Activated T-helper 2 cell treated with anti-CD3 and anti-CD28 coated beads, Interferon-gamma antibody, Interleukin-2, Interleukin-4, amounts not matched to agents 10 μg/mL and 5 μg/mL and 100 μg/mL, durations not matched to agents 14 hours and 24 hours and 36 hours (primary cell): ENCODE results near the gene NFIC. TPM values are rescaled to one million over a fixed set of nuclear protein-coding genes. Genes with fewer than 3 reads are reported as not detected.
A peak's percentile ranks its signal among the peaks of the same experiment; 100 is the strongest.

ENCODE experiments used
- DNase-seq: peaks from one replicate; pipeline ENCODE4 v3.0.0; 2021; ENCODE audit warnings: low spot score
- H3K27ac Mint-ChIP-seq: one replicate; pipeline ENCODE4 v1.8.0; 2021; ENCODE audit warnings: mixed read lengths
- H3K27me3 Mint-ChIP-seq: one replicate; pipeline ENCODE4 v1.8.0; 2021; ENCODE audit warnings: low read depth, mixed read lengths
- H3K36me3 Mint-ChIP-seq: one replicate; pipeline ENCODE4 v1.8.0; 2021; ENCODE audit warnings: low read depth, mixed read lengths
- H3K4me1 Mint-ChIP-seq: one replicate; pipeline ENCODE4 v1.8.0; 2021; ENCODE audit warnings: low read depth, mixed read lengths
- H3K4me3 Mint-ChIP-seq: one replicate; pipeline ENCODE4 v1.8.0; 2021; ENCODE audit warnings: low read depth, mild to moderate bottlenecking, moderate library complexity, mixed read lengths
- H3K9me3 Mint-ChIP-seq: one replicate; pipeline ENCODE4 v1.8.0; 2021; ENCODE audit warnings: mixed read lengths
- intact Hi-C: fragments of 100-400 bp; cut with micrococcal nuclease; formaldehyde crosslinking; loops from one replicate; pipeline ENCODE4 v1.15.1; 2023
- total RNA-seq: library from RNA; stranded (reverse); gene quantifications from 2 replicates; pipeline ENCODE4 v1.2.3, GENCODE V29; 2022

NFIC gene
- total RNA-seq, 1 donor from 2014 or later: 17.3 TPM

GRCh38 chr19:3366753-3367627 lies 607 bp downstream of the NFIC start:
- Mint-ChIP-seq H3K27me3 (peaks cover 34% of the 10 kb centered on the region), H3K9me3 (no peaks in the 10 kb centered on the region), H3K4me1 (peaks cover 12% of the 10 kb centered on the region), H3K36me3 (no peaks in the 10 kb centered on the region), H3K27ac (no peak overlapping the region), H3K4me3 (peak overlapping the region; percentile 41)
- intact Hi-C loops: no loop called here
- no peak for DNase-seq

DNA sequence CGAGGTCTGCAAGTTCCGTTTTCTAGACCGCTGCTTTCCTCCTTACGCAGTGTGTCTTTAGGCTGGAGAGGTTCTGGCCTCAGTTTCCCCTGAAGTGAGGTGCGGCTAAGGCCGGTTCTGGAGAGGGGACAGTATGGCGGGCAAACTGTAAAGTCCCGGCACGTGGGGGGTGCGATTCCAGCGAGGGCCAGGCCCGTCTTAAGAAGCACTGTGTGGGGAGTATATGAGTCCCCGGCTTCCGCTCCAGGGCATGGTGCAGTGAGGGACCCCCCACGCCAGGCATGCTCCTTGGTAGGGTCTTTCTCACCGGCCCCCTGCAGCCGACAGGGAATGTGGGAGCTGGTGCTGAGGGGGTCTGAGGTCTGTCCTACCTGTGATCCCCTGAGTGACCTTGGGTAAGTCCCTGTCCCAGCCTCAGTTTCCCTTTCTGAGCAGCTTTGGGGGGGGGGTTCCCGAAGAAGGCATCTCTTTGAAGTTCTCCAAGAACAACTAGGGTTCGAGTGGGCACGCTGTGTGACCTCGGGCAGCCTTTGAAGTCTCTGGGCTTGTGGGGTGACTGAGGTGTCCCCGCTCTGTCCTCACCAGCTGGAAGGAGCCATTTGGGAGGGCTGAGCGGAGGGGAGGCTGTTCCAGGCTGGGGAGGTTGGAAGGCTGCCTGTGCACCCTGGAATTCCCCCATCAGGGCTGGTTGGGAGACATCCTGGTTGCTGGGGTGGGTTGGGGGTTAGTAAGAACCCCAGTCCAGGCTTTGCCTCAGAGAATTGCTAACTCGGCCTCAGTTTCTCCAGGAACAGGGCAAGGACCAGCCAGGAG lies 1.5 kb downstream of the NFIC start:
- Mint-ChIP-seq H3K27ac (no peak overlapping the region), H3K9me3 (no peaks in the 10 kb centered on the region), H3K36me3 (no peaks in the 10 kb centered on the region), H3K4me3 (peak overlapping the region; percentile 32), H3K27me3 (peaks cover 29% of the 10 kb centered on the region), H3K4me1 (peaks cover 7% of the 10 kb centered on the region)
- intact Hi-C loops: no loop called here
- no peak for DNase-seq

DNA sequence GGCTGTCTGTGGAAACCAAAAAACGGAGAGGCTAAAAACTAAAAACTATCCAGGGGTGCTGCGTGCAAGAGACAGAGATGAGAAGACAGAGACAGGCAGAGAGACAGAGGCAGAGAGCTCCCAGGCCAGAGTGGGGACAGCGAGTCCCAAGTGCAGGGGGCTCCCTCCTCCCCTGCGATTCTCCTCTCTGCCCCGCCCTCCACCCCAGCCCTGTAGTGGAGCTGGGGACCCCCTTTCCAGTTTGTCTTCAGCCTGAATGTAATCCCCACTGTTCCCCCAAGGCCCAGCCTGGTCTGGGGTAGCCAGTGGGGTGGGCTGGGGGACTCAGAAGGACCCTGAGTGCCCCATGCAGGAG lies 2.0 kb downstream of the NFIC start:
- Mint-ChIP-seq H3K27ac (no peak overlapping the region), H3K4me1 (peaks cover 7% of the 10 kb centered on the region), H3K27me3 (peaks cover 29% of the 10 kb centered on the region), H3K36me3 (no peaks in the 10 kb centered on the region), H3K9me3 (no peaks in the 10 kb centered on the region), H3K4me3 (no peak overlapping the region)
- intact Hi-C loops: no loop called here
- no peak for DNase-seq

DNA sequence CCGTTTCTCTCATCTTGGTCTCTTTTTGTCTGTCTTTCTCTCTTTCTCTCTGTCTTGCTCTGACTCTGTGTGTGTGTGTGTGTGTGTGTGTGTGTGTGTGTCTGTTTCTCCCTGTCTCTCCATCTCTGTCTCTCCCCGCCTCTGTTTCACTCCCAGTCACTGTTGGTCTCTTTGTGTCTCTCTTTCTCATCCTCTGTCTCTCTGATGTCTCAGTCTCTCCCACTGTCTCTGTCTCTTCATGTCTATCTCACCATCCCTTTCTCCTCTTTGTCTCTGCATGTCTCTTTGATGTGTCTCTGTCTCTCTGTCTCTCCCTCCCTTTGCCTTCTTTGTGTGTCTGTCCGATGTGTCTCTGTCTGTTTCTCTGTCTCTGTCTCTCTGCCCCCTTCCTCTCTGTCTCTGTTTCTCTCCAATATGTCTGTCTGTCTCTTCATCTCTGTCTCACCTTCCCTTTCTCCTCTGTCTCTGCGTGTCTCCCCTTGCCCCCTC lies 2.5 kb downstream of the NFIC start:
- Mint-ChIP-seq H3K4me3 (peak overlapping the region; percentile 2), H3K27ac (no peak overlapping the region)

DNA sequence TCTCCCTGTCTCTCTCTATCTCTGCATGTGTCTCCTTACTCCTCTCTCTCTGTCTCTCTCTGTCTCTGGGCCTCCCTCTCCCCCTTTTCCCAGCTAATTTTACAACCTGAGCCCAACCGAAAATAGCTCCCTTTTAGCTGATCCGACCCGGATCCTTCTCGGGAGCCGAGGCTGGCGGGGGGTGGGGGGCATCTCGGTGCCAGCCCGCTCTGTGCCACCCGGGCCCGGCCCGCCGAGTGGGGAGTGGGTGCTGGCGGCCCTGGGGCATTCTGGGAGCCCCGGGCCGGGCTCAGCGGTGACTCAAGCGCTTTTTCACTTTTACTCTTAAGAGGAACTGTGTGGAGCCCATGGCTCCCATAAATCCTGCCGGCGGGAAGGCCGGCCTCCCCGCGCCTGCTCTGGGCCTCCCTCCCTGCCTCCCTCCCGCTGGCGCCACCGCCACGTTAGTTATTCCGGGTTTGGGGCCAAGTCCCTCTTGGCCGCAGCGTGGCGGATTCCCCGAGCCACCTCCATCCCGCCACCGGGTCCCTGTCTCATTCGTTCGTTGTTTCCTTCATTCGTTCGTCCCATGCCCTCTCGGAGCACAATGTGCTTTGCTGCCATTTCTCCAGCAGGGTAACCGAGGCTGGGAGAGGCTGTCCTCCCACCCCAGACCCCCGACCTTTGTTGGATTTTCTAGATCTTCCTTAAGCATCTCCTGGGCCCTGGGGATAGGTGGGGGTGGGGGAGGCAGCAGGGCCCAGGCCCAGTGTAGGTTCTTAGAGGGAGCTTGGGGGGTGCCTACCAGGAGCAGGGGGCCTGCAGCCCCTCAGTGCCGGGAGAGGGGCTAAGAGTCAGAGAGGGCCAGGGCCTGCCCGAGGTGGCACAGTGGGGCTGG lies 3.2 kb downstream of the NFIC start:
- H3K4me3 Mint-ChIP-seq: no peak overlapping the region

More for the DNA sequence above, 2.5 kb downstream of the NFIC start:
- Mint-ChIP-seq H3K27me3 (peaks cover 28% of the 10 kb centered on the region), H3K36me3 (no peaks in the 10 kb centered on the region), H3K4me1 (peaks cover 7% of the 10 kb centered on the region), H3K9me3 (no peaks in the 10 kb centered on the region)
- intact Hi-C loops: no loop called here
- DNase-seq: no peak

DNA sequence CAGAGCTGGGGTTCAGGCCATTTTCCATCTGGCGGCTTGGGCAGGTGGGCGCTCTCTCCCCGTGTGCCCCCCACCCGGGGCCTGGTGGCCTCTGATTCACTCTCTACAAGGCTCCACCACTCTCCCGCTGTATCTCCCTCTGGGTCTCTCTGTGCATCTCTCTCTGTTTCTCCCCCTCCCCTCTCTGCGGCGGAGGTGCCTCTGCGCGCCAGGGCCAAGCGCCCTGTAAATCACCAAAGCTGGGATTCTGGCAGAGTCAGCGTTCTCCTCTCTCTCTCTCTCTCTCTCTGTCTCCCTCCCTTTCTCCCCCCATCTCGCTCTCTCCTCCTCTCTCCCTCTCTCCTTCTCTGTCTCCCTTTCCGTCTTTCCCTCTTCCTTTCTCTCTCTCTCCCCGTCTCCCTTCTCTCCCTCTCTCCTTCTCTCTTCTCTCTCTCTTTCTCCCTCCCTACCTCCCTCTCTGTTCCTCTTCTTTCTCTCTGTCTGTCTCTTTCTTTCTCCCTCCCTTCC lies 3.9 kb downstream of the NFIC start:
- DNase-seq: no peak
- intact Hi-C loops: no loop called here
- Mint-ChIP-seq H3K27me3 (peaks cover 22% of the 10 kb centered on the region), H3K36me3 (no peaks in the 10 kb centered on the region), H3K27ac (no peak overlapping the region), H3K4me3 (no peak overlapping the region), H3K9me3 (no peaks in the 10 kb centered on the region), H3K4me1 (peaks cover 7% of the 10 kb centered on the region)

More for the DNA sequence above, 3.2 kb downstream of the NFIC start:
- H3K27me3 Mint-ChIP-seq: peaks cover 25% of the 10 kb centered on the region
- H3K4me1 Mint-ChIP-seq: peaks cover 7% of the 10 kb centered on the region
- intact Hi-C loops: no loop called here
- no peaks in the 10 kb centered on the region for H3K9me3 Mint-ChIP-seq
- H3K36me3 Mint-ChIP-seq: no peaks in the 10 kb centered on the region
- no peak for DNase-seq
- H3K27ac Mint-ChIP-seq: no peak overlapping the region

DNA sequence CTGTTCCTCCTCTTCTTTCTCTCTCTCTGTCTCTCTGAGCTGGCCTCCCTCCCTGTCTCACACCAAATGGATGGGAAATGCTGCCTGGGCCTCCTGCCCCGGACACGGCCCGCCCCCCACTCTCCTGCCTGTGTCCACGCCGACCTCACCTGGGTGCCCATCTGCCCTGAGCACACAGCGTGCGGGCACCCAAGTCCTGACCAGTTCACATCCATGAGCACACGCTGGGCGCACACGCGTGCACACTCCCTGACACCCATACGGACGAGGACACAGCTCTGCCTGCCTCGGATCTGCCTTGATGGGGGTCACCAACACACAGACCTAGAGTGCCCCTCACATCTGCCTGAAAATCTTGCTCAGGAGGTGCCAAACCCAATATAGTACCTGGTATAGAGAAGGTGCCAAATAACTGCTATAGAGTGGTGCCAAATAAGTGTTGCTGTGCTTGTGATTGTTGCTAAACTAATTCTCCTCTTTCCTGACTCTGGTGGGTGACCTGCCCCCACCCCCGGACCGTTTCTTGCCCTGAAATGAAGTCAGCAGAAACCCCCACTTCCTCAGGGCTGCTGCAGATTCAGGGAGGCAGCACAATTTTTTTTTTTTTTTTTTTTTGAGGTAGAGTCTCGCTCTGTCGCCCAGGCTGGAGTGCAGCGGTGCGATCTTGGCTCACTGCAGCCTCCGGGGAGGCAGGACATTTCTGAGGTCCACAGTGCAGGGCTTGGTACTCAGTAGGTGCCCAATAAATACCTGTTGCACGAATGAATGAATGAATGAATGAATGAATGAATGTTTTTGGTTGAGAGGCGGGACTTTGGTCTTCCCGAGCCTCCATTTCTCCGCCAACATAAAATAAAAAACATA lies 4.6 kb downstream of the NFIC start:
- H3K27me3 Mint-ChIP-seq: peaks cover 17% of the 10 kb centered on the region

GRCh38 chr19:3372413-3372812 lies 6.0 kb downstream of the NFIC start:
- H3K27ac Mint-ChIP-seq: no peak overlapping the region
- intact Hi-C loops: no loop called here
- no peak overlapping the region for H3K4me3 Mint-ChIP-seq
- H3K36me3 Mint-ChIP-seq: no peaks in the 10 kb centered on the region
- H3K27me3 Mint-ChIP-seq: peaks cover 17% of the 10 kb centered on the region
- peaks cover 6% of the 10 kb centered on the region for H3K4me1 Mint-ChIP-seq
- no peak for DNase-seq
- no peaks in the 10 kb centered on the region for H3K9me3 Mint-ChIP-seq

More for the DNA sequence above, 4.6 kb downstream of the NFIC start:
- intact Hi-C loops: no loop called here
- Mint-ChIP-seq H3K36me3 (no peaks in the 10 kb centered on the region), H3K4me3 (no peak overlapping the region), H3K4me1 (peaks cover 6% of the 10 kb centered on the region), H3K27ac (no peak overlapping the region), H3K9me3 (no peaks in the 10 kb centered on the region)
- DNase-seq: no peak

DNA sequence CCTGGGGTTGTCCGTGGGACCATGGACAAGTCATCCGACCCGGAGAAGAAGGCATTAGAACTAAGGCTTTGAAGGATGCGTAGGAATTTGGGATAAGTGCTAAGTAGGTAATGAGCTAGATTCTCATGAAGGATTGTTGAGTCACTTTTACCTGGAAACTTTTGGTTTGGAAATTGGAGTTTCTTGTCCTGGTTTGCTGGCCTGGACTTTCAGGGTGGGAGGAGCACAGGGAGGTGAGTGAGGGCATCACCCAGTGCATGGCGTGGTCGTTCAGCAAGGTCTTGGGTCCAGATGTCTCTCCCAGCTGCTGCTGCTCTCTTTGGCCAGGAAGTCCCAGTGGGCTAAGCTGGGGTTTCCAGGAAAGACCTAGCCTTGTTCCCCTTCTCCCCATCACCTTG lies 7.6 kb downstream of the NFIC start:
- H3K27me3 Mint-ChIP-seq: peaks cover 7% of the 10 kb centered on the region

GRCh38 chr19:3374369-3375112 lies 8.2 kb downstream of the NFIC start:
- no peak overlapping the region for H3K4me3 Mint-ChIP-seq
- intact Hi-C loops: no loop called here
- H3K36me3 Mint-ChIP-seq: no peaks in the 10 kb centered on the region
- H3K27ac Mint-ChIP-seq: no peak overlapping the region
- no peaks in the 10 kb centered on the region for H3K9me3 Mint-ChIP-seq
- DNase-seq: no peak
- H3K27me3 Mint-ChIP-seq: peaks cover 5% of the 10 kb centered on the region
- H3K4me1 Mint-ChIP-seq: peaks cover 2% of the 10 kb centered on the region

More for the DNA sequence above, 7.6 kb downstream of the NFIC start:
- Mint-ChIP-seq H3K36me3 (no peaks in the 10 kb centered on the region), H3K9me3 (no peaks in the 10 kb centered on the region), H3K4me3 (no peak overlapping the region), H3K4me1 (peaks cover 3% of the 10 kb centered on the region), H3K27ac (no peak overlapping the region)
- intact Hi-C loops: no loop called here
- no peak for DNase-seq
